HepG2 (cell line): ENCODE data around the gene C14orf132. TPM values are rescaled to one million over a fixed set of nuclear protein-coding genes. Genes with fewer than 3 reads are reported as not detected.
A peak's percentile ranks its signal among the peaks of the same experiment; 100 is the strongest.

Experiments
- AGO2 ChIP-seq: fragments of 200-400 bp; formaldehyde crosslinking; optimal IDR thresholded peaks from 2 replicates; pipeline ENCODE3; 2017; ENCODE audit warnings: mild to moderate bottlenecking, low read depth, low read length, moderate library complexity
- ERF ChIP-seq: IDR thresholded peaks from 2 replicates; pipeline ENCODE4 v1.6.1; 2018; ENCODE audit warnings: missing biosample characterization, missing genetic modification reagents
- ETV5 ChIP-seq: IDR thresholded peaks from 2 replicates; pipeline ENCODE4 v1.6.1; 2018; ENCODE audit warnings: missing biosample characterization, missing genetic modification reagents, inconsistent platforms, borderline replicate concordance
- GABPA ChIP-seq, 2 experiments: IDR thresholded peaks; 2 replicates each; pipeline ENCODE4 v1.6.1; 2011 to 2016; ENCODE audit warnings: low read depth in 2 of 2, low read length in 1 of 2, missing biosample characterization in 1 of 2, missing genetic modification characterization in 1 of 2
- HDAC1 ChIP-seq: sonication (generic); formaldehyde crosslinking; IDR thresholded peaks from 2 replicates; pipeline ENCODE4 v1.5.1; 2020; ENCODE audit warnings: mild to moderate bottlenecking, missing genetic modification reagents
- HNRNPLL ChIP-seq: fragments of 200-400 bp; formaldehyde crosslinking; IDR thresholded peaks from 2 replicates; pipeline ENCODE4 v1.6.1; 2017; ENCODE audit warnings: mild to moderate bottlenecking, low read depth, low read length; ENCODE audit not compliant: poor library complexity, severe bottlenecking
- SALL1 ChIP-seq: sonication (generic); formaldehyde crosslinking; IDR thresholded peaks from 2 replicates; pipeline ENCODE4 v1.8.0; 2022; ENCODE audit warnings: mild to moderate bottlenecking, missing genetic modification reagents
- SMARCC2 ChIP-seq: fragments of 450-650 bp; IDR thresholded peaks from 2 replicates; pipeline ENCODE4 v1.6.1; 2017; ENCODE audit warnings: antibody characterized with exemption, mild to moderate bottlenecking
- SNAI1 ChIP-seq: sonication (generic); formaldehyde crosslinking; IDR thresholded peaks from 2 replicates; pipeline ENCODE4 v1.5.0; 2020; ENCODE audit warnings: mild to moderate bottlenecking, missing genetic modification reagents, borderline replicate concordance
- ZFYVE20 ChIP-seq: sonication (generic); formaldehyde crosslinking; IDR thresholded peaks from 2 replicates; pipeline ENCODE4 v1.8.0; 2023; ENCODE audit warnings: low read depth, mild to moderate bottlenecking, moderate library complexity, missing genetic modification reagents, borderline replicate concordance
- ZNF232 ChIP-seq: sonication (generic); formaldehyde crosslinking; IDR thresholded peaks from 2 replicates; pipeline ENCODE4 v1.4.0; 2020; ENCODE audit warnings: missing genetic modification reagents, borderline replicate concordance
- ZNF235 ChIP-seq: sonication (generic); formaldehyde crosslinking; IDR thresholded peaks from 2 replicates; pipeline ENCODE4 v1.8.1; 2023; ENCODE audit warnings: mild to moderate bottlenecking, missing genetic modification reagents, borderline replicate concordance
- ZNF3 ChIP-seq: IDR thresholded peaks from 2 replicates; pipeline ENCODE4 v1.7.0; 2017; ENCODE audit warnings: inconsistent platforms
- ZNF318 ChIP-seq: sonication (generic); formaldehyde crosslinking; IDR thresholded peaks from 2 replicates; pipeline ENCODE4 v1.4.0; 2020; ENCODE audit warnings: mild to moderate bottlenecking, missing genetic modification reagents
- ZNF331 ChIP-seq: sonication (generic); formaldehyde crosslinking; IDR thresholded peaks from 2 replicates; pipeline ENCODE4 v1.4.0; 2020; ENCODE audit warnings: missing genetic modification reagents
- ZNF484 ChIP-seq: sonication (generic); formaldehyde crosslinking; IDR thresholded peaks from 2 replicates; pipeline ENCODE4 v1.5.1; 2020; ENCODE audit warnings: mild to moderate bottlenecking, low read depth, missing genetic modification reagents, borderline replicate concordance
- ZNF513 ChIP-seq: sonication (generic); formaldehyde crosslinking; conservative IDR thresholded peaks from 2 replicates; pipeline ENCODE4 v1.5.0; 2020; ENCODE audit warnings: missing genetic modification reagents
- ZNF740 ChIP-seq: sonication (generic); formaldehyde crosslinking; IDR thresholded peaks from 2 replicates; pipeline ENCODE4 v1.4.0; 2020; ENCODE audit warnings: missing genetic modification reagents
- ZSCAN9 ChIP-seq: IDR thresholded peaks from 2 replicates; pipeline ENCODE4 v1.6.1; 2016; ENCODE audit warnings: borderline replicate concordance
- polyA plus RNA-seq, 8 experiments: library from polyadenylated mRNA; depleted of rRNA in 3 of 8; stranded (reverse) in 7 of 8; unstranded in 1 of 8; fragments of >200 nt; fragmentation: Illumina TruSeq in 4 of 8; extraction: Trizol in 4 of 8; gene quantifications; 2 replicates each; pipeline versions ENCODE4 v1.2.1 to v1.2.3, GENCODE V29; 2011 to 2016; ENCODE audit warnings: low read depth in 4 of 8, missing spikeins in 1 of 8, mixed read lengths in 1 of 8; ENCODE audit not compliant: insufficient read depth in 1 of 8
- total RNA-seq, 5 experiments: library from RNA; depleted of rRNA; stranded (reverse); fragments of >200 nt; fragmentation: Illumina TruSeq; extraction: Trizol; gene quantifications; 2 replicates each; pipeline ENCODE4 v1.2.3, GENCODE V29; 2016; ENCODE audit warnings: low read depth in 1 of 5

The C14orf132 gene
- total and polyA plus RNA-seq, 2 of the 13 experiments (the other 11 are each of a cell fraction or from before 2014, with no cell fraction given): 0.13 to 0.15 TPM

DNA sequence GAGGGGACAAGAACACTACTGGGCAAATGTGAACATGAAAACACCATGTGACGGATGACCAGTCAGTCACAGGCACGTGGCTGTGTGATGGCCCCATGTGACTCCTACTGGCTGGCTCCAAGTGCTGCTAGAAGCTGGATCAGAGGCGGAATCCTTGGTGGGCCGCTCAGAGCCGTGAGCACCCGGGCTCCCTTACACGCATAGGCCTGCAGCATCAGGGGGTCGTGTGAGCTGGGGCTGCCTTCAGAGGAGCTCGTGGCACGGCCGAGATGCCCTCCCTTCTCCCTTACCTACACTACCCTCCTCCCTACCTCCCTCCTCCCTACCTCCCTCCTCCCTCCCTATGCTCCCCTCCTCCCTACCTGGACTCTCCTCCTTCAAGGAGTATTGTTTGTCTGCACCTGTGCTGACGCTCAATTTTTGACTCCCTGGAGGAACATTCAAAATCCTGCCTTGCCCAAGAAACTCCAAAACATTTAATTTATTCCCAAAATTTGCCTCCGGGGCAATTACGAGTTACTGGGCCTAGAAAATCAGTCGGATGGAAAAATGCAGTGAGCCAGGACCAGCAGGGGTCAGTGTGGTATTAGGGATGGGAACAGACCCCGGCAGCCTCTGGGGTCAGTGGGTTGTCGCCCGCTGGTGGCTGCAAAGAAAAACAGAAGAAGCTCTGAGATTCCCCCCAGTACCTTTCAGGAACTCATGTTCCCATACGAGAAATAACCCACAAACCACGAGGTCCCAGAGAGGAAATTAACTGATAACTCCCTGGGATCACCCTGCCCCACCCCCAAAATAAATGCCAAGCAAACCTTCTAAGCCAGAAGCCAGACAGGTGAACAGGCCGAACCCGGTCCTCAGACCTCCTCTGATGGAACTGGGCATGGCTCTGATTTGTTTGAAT is 61.3 kb downstream of the C14orf132 start (continued):
- no peak for TF ChIP-seq ZNF318 (CRISPR knock-in tag)
- 0 out of 2 replicates have a peak, but pooled peaks have one; percentile 26 for TF ChIP-seq HDAC1 (CRISPR knock-in tag)
- no peak for TF ChIP-seq ZSCAN9
- TF ChIP-seq ZNF3: no peak
- no peak for TF ChIP-seq HNRNPLL
- TF ChIP-seq AGO2: no peak
- no peak for TF ChIP-seq SNAI1 (CRISPR knock-in tag)
- no peak for TF ChIP-seq GABPA (IDR thresholded peaks at IDR 0.05; ENCODE audit: low read depth, low read length)
- no peak for TF ChIP-seq GABPA (CRISPR knock-in tag; IDR thresholded peaks at IDR 0.05; ENCODE audit: low read depth)
- TF ChIP-seq ZFYVE20: no peak
- no peak for TF ChIP-seq ZNF513 (CRISPR knock-in tag)
- TF ChIP-seq ZNF235 (CRISPR knock-in tag): no peak
- TF ChIP-seq SMARCC2: no peak
- 0 out of 2 replicates have a peak, but pooled peaks have one; percentile 47 for TF ChIP-seq ZNF740 (CRISPR knock-in tag)
- TF ChIP-seq ERF (CRISPR knock-in tag): peak; percentile 51; the same call in 1 of the 2 replicates
- no peak for TF ChIP-seq ZNF232
- TF ChIP-seq ETV5 (CRISPR knock-in tag): 0 out of 2 replicates have a peak, but pooled peaks have one; percentile 14
- TF ChIP-seq SALL1 (CRISPR knock-in tag): 0 out of 2 replicates have a peak, but pooled peaks have one; percentile 23
- peak; percentile 54; the same call in 1 of the 2 replicates for TF ChIP-seq ZNF331 (CRISPR knock-in tag)
- TF ChIP-seq ZNF484 (CRISPR knock-in tag): no peak
